HAP-1 (cell line): ENCODE results near the gene UNC5C.

ENCODE experiments used
- DNase-seq, 2 experiments: peaks; one replicate each; pipeline ENCODE4 v3.0.0-alpha.2; 2016 to 2020; ENCODE audit warnings: low spot score in 2 of 2
- H3K27me3 ChIP-seq: fragments of 250-450 bp; sonication (Bioruptor Pico); 2 replicates; pipeline ENCODE4 v1.5.1; 2020; ENCODE audit warnings: low read depth, mild to moderate bottlenecking, moderate library complexity
- H3K36me3 ChIP-seq: fragments of 250-450 bp; sonication (Bioruptor Pico); replicated peaks from 2 replicates; pipeline ENCODE4 v1.5.1; 2020; ENCODE audit warnings: mild to moderate bottlenecking
- H3K4me1 ChIP-seq: fragments of 250-450 bp; sonication (Bioruptor Pico); 2 replicates; pipeline ENCODE4 v1.5.1; 2020; ENCODE audit warnings: mild to moderate bottlenecking
- H3K4me3 ChIP-seq: fragments of 250-450 bp; sonication (Bioruptor Pico); 2 replicates; pipeline ENCODE4 v1.5.1; 2020; ENCODE audit warnings: mild to moderate bottlenecking, moderate library complexity
- H3K9me3 ChIP-seq: fragments of 250-450 bp; sonication (Bioruptor Pico); 2 replicates; pipeline ENCODE4 v1.5.1; 2020; ENCODE audit warnings: mild to moderate bottlenecking, moderate library complexity
- in situ Hi-C: fragments of 300-500 bp; cut with MboI; formaldehyde crosslinking; loops from 3 replicates; pipeline ENCODE4 v1.14.3; 2020; ENCODE audit warnings: low sequenced_read_pairs, inconsistent platforms, mixed read lengths

Gene UNC5C

DNA sequence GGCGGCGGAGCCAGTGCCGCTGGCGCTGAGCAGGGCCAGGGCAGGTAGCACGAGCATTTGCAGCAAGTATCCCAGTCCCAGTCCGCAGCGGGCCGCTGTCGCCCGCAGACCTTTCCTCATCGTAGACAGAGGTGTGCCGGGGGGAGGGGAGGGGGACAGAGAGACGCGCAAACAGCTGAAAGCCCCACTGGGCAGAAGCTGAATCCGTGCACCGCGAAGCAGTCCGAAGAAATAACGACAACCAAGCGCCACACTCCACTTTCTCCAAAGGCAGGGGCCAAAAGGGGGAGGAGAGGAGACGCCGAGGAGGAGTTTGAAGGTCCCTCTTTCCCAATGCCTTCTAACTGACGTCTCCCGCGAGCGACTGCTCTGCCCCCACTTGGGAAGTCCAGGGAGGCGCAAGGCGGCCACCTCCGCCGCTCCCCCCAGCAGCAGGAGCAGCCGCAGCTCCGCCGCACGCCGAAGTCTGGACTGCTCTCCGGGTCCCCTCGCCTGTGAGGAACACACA lies at the start of gene UNC5C:
Gene UNC5C, minus strand, starts transcription at position 236 of the 508 bp plus-strand sequence.
- no peaks in the 10 kb centered on the region for H3K27me3 ChIP-seq

DNA sequence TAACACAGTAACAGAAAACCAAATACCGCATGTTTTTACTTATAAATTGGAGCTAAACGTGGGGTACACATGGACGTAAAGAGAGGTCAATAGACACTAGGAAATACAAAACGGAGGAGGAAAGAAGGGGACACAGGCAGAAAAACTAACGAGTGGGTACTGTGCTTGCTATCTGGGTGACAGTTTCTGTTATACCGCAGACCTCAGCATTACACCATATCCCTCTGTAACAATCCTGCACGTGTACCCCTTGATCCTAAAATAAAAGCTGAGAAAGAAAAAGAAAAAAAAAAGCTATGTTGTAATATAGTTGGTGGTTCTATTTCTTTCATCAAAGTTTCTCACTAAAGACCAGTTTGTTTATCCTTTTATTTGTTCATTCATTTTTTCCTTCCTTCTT lies 47.9 kb upstream of the UNC5C start:
- no peak for DNase-seq
- in situ Hi-C loops, result no loop called here
- no peaks in the 10 kb centered on the region for H3K4me1 ChIP-seq
- H3K9me3 ChIP-seq, result no peaks in the 10 kb centered on the region
- H3K36me3 ChIP-seq, result no peaks in the 10 kb centered on the region
- no peak overlapping the region for H3K4me3 ChIP-seq
- no peaks in the 10 kb centered on the region for H3K27me3 ChIP-seq

More for the DNA sequence above, at the start of gene UNC5C:
- no peaks in the 10 kb centered on the region for H3K9me3 ChIP-seq
- peak; percentile 14 to 64 for DNase-seq
- H3K4me1 ChIP-seq, result peaks cover 4% of the 10 kb centered on the region
- H3K36me3 ChIP-seq, result no peaks in the 10 kb centered on the region
- in situ Hi-C loops, result no loop called here
- peak within 1 kb of the TSS; percentile 44 for H3K4me3 ChIP-seq

DNA sequence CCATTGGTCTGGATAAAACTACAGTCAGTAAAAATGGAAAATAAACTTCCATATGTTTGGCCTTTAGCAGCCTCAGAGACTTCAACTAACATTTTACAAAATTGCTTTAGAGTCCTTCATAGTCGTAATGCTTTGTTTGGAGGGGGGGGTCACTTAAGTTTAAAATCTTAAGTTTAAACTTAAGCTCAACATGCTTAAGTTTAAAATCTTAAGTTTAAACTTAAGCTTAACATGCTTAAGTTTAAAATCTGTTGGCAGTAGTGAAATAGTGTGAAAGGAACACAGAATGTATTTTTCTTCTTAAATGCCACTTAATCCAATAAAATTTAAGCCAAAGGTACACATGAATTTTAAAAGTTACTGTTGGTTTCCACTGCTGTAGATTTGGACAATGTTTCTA lies 45.9 kb upstream of the UNC5C start:
- in situ Hi-C loops, result no loop called here
- no peaks in the 10 kb centered on the region for H3K9me3 ChIP-seq
- no peaks in the 10 kb centered on the region for H3K36me3 ChIP-seq

DNA sequence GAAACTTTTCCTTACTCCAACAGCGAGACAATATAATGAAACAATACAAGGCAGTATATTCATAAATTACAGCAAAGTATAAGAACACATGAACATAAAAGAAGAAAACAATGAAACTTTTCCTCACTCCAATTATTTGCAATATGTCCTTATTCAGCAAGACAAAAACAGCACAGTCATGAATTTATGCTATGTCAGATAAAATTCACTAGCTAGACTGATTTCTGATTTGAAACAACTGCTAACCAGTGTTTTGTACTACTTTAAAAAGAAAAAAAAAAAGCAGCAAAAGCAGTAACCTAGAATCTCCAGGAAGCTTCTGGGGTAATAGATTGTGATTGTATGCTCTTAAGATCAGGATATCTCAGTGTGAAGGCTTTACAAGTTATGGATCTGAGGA lies 45.2 kb upstream of the UNC5C start:
- no peak for DNase-seq
- in situ Hi-C loops, result no loop called here
- Histone ChIP-seq H3K4me3 (no peak overlapping the region), H3K36me3 (no peaks in the 10 kb centered on the region), H3K27me3 (no peaks in the 10 kb centered on the region), H3K9me3 (no peaks in the 10 kb centered on the region), H3K4me1 (no peaks in the 10 kb centered on the region)

More for the DNA sequence above, 45.9 kb upstream of the UNC5C start:
- Histone ChIP-seq H3K27me3 (no peaks in the 10 kb centered on the region), H3K4me1 (no peaks in the 10 kb centered on the region), H3K4me3 (no peak overlapping the region)
- DNase-seq, result no peak

DNA sequence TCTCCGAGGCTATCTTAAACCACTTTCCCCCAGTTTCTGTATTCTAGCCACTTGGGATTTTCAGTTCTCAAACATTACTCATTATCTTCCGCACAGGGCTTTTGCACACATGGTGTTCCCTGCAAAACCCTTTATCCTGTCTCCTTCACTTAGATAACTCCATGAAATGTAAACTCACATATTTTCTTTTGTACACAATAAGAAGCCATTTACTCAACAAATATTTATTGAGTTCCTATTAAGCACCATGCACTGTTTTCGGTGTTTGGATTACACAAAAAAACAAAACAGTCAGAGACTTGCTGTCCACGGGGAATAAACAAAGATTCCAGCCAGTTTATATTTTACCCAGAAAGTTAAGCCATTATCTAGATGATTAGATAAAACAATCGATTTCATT lies 42.5 kb upstream of the UNC5C start:
- H3K27me3 ChIP-seq, result no peaks in the 10 kb centered on the region
- H3K4me3 ChIP-seq, result no peak overlapping the region
- H3K4me1 ChIP-seq, result no peaks in the 10 kb centered on the region
- no peaks in the 10 kb centered on the region for H3K36me3 ChIP-seq
- H3K9me3 ChIP-seq, result no peaks in the 10 kb centered on the region
- no peak for DNase-seq
- in situ Hi-C loops, result no loop called here

DNA sequence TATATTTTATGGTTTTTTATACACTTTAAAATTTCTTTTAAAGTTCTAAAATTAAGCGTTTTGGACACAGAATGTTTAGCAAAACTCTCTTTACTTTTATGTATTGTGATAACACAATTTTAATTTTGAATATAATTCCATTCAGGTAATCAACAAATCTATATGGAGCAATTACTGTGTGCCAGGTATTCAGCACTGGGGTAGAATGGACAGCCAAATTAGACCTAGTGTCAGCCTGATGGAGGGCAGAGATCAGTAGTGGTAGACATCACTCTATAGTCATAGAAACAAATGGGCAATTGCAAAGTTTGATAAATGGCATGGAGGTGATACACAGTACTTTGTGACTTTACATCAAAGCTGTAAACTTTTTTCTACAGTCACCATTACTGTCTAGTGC lies 41.8 kb upstream of the UNC5C start:
- no peak for DNase-seq
- no peaks in the 10 kb centered on the region for H3K36me3 ChIP-seq
- no peaks in the 10 kb centered on the region for H3K4me1 ChIP-seq
- no peaks in the 10 kb centered on the region for H3K27me3 ChIP-seq
- H3K9me3 ChIP-seq, result no peaks in the 10 kb centered on the region
- in situ Hi-C loops, result no loop called here
- H3K4me3 ChIP-seq, result no peak overlapping the region

- no peaks in the 10 kb centered on the region for H3K4me1 ChIP-seq
- no peak for DNase-seq
- in situ Hi-C loops, result no loop called here
- no peak overlapping the region for H3K4me3 ChIP-seq
- H3K36me3 ChIP-seq, result no peaks in the 10 kb centered on the region
- no peaks in the 10 kb centered on the region for H3K27me3 ChIP-seq
- H3K9me3 ChIP-seq, result no peaks in the 10 kb centered on the region
Measured at GRCh38 chr4:95585016-95585695, 36.4 kb upstream of the UNC5C start.

DNA sequence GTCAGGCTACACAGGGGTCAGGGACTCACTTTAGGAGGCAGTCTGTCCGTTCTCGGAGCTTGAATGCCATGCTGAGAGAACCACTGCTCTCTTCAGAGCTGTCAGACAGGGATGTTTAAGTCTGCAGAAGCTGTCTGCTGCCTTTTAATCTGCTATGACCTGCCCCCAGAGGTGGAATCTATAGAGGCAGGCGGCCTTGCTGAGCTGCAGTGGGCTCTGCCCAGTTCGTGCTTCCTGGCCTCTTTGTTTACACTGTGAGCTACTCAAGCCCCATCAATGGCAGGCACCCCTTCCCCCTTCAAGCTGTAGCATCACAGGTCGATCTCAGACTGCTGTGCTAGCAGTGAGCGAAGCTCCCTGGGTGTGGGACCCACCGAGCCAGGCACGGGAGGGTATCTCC lies 31.5 kb upstream of the UNC5C start:
- no peak for DNase-seq
- H3K36me3 ChIP-seq, result no peaks in the 10 kb centered on the region

GRCh38 chr4:95572304-95572991 lies 23.7 kb upstream of the UNC5C start:
- in situ Hi-C loops, result no loop called here
- Histone ChIP-seq H3K27me3 (no peaks in the 10 kb centered on the region), H3K36me3 (no peaks in the 10 kb centered on the region), H3K4me1 (no peaks in the 10 kb centered on the region), H3K9me3 (no peaks in the 10 kb centered on the region), H3K4me3 (no peak overlapping the region)
- DNase-seq, result peak in 1 of 2 experiments; percentile 24

More for the DNA sequence above, 31.5 kb upstream of the UNC5C start:
- H3K4me3 ChIP-seq, result no peak overlapping the region
- H3K9me3 ChIP-seq, result no peaks in the 10 kb centered on the region
- in situ Hi-C loops, result no loop called here
- no peaks in the 10 kb centered on the region for H3K27me3 ChIP-seq
- H3K4me1 ChIP-seq, result no peaks in the 10 kb centered on the region

DNA sequence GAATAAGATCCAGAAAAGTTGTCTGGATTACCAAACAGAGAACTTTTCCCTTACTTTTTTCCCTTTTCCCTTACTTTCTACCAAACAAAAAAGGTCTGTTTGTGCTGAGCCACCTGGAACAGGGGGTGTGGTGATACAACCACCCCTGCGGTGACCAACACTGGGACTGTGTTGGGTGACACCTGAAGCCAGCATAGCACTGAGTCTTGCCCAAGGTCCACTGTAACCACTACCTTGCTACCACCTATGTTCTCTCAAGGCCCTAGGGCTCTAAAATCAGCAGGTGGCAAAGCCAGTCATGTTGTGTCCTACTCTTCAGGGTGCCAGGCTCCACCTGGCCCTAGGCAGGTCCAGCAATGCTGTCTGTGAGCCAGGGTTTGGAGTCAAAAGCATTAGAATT lies 22.8 kb upstream of the UNC5C start:
- Histone ChIP-seq H3K4me3 (no peak overlapping the region), H3K4me1 (no peaks in the 10 kb centered on the region), H3K27me3 (no peaks in the 10 kb centered on the region), H3K9me3 (no peaks in the 10 kb centered on the region), H3K36me3 (no peaks in the 10 kb centered on the region)
- in situ Hi-C loops, result no loop called here
- no peak for DNase-seq

- Histone ChIP-seq H3K36me3 (no peaks in the 10 kb centered on the region), H3K4me3 (no peak overlapping the region), H3K9me3 (no peaks in the 10 kb centered on the region), H3K27me3 (no peaks in the 10 kb centered on the region), H3K4me1 (no peaks in the 10 kb centered on the region)
- DNase-seq, result no peak
- in situ Hi-C loops, result no loop called here
Measured at GRCh38 chr4:95563638-95564337, 15.0 kb upstream of the UNC5C start.

GRCh38 chr4:95560774-95561173 lies 12.0 kb upstream of the UNC5C start:
- H3K9me3 ChIP-seq, result no peaks in the 10 kb centered on the region
- H3K4me3 ChIP-seq, result no peak overlapping the region
- H3K27me3 ChIP-seq, result no peaks in the 10 kb centered on the region
- H3K4me1 ChIP-seq, result no peaks in the 10 kb centered on the region
- in situ Hi-C loops, result no loop called here
- H3K36me3 ChIP-seq, result no peaks in the 10 kb centered on the region
- DNase-seq, result no peak

DNA sequence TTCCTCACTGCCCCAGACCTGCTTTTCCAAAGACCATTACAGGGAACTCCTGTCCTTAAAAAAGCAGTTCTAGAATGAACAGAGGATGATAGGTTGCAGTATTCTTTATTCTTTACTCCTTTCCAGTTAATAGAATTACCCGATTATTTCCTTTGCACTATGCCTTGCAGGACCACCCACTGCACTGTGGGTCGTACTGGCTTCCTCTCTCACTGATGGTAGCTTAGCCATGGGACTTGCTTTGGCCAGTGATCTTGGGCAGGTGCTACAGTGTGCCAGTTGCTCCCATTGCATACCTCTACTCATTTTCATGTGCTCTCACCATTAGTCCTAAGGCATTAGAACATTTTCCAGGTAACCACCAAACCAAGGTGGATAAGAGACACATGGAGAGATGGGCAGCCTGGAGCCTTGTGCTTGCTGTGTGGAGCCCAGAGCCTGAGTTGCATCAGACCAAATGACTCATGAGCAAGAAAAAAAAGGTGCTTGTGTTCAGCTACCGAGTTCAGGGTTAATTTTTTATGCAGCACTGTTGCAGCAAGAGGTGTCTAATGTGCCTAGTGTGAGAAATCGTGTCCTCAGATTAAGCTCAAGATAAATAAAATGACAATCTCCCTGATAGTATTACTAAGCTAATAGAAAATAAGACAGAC lies 7.6 kb upstream of the UNC5C start:
- DNase-seq, result no peak
- no peaks in the 10 kb centered on the region for H3K36me3 ChIP-seq
- no peak overlapping the region for H3K4me3 ChIP-seq
- in situ Hi-C loops, result no loop called here
- H3K27me3 ChIP-seq, result no peaks in the 10 kb centered on the region
- no peaks in the 10 kb centered on the region for H3K9me3 ChIP-seq
- peaks cover 4% of the 10 kb centered on the region for H3K4me1 ChIP-seq
